H7 (cell line): ENCODE data around the gene TXNDC11. TPM values are rescaled to one million over a fixed set of nuclear protein-coding genes. Genes with fewer than 3 reads are reported as not detected.

Source experiments
- DNase-seq: peaks from one replicate; pipeline ENCODE4 v3.0.0; 2012
- H3K27me3 ChIP-seq: 2 replicates; pipeline ENCODE4 v1.6.0; 2011; ENCODE audit warnings: mild to moderate bottlenecking, low read length; ENCODE audit not compliant: control insufficient read depth, insufficient read depth
- H3K36me3 ChIP-seq: replicated peaks from 2 replicates; pipeline ENCODE4 v1.5.1; 2011; ENCODE audit warnings: low read length; ENCODE audit not compliant: control insufficient read depth, insufficient read depth
- H3K4me3 ChIP-seq: 2 replicates; pipeline ENCODE4 v1.5.1; 2011; ENCODE audit warnings: low read depth, mild to moderate bottlenecking, control low read depth, low read length, moderate library complexity; ENCODE audit not compliant: insufficient read depth
- total RNA-seq: library from RNA; depleted of rRNA; stranded (reverse); fragments of >200 nt; shearing (Covaris generic); gene quantifications from 2 replicates; pipeline ENCODE4 v1.2.3, GENCODE V29; 2014

TXNDC11 gene
- total RNA-seq, 1 experiment from 2014 or later, result 12.3 TPM

DNA sequence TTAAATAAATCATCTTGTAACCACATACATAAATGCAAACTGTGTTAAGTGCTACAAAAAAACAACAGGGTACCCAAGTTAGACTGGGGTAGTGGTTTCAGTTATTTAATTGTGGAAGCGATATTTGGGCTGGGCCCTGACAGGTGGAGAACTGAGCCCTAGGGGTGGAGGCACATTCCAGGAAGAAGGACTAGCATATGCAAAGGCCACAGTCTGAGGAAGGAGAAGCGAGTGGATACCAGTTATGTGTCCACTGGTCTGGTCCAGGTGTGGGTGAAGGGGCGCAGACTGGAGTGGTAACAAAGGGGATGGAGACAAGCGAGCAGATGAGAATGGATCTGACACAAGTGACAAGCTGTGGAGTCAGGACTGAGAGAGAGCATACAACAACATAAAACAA is 22.9 kb downstream of the TXNDC11 start:
- DNase-seq, result no peak
- peaks cover 6% of the 10 kb centered on the region for H3K36me3 ChIP-seq
- no peak overlapping the region for H3K4me3 ChIP-seq
- no peaks in the 10 kb centered on the region for H3K27me3 ChIP-seq

GRCh38 chr16:11719171-11719570 is 23.5 kb downstream of the TXNDC11 start:
- Histone ChIP-seq H3K36me3 (peaks cover 6% of the 10 kb centered on the region), H3K4me3 (no peak overlapping the region), H3K27me3 (no peaks in the 10 kb centered on the region)
- no peak for DNase-seq

DNA sequence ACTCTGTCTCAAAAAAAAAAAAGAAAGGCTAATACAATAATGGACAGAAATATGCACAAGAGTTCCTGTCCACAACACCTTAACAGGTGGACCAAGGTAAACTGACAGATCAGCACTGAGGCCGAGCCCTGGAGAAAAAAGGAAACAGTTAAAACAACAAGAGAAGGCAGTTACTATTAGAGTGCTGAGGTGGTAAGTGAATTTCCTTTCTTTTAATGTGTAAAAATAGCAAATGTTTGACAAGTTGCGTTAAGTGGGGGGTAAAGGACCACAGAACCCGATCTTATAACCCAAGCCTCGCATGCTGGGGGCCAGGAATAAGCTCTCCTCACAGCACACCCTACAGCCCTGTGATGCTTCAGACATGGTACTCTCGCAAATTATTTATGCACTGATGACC is 24.8 kb downstream of the TXNDC11 start:
- H3K36me3 ChIP-seq, result peaks cover 6% of the 10 kb centered on the region
- H3K27me3 ChIP-seq, result no peaks in the 10 kb centered on the region
- no peak for DNase-seq
- H3K4me3 ChIP-seq, result no peak overlapping the region

DNA sequence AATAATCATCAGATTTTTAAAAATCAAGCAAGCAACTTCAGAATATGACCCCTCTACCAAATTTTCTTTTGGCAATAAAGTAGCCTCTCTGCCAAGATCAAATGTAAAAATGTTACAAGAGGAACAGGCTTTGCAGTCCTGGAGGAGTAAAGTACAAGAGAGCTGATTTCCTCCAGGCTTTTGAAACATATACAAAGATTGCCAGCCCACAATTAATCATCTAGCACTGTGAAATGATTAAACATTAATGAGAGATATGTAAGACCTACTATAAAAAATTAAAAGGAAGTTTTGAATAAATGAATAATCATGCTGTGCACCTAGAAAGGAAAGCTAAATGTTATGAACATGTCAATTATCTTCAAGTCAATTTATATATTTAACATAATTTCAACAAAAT is 26.3 kb downstream of the TXNDC11 start:
- Histone ChIP-seq H3K4me3 (no peak overlapping the region), H3K27me3 (no peaks in the 10 kb centered on the region), H3K36me3 (peaks cover 4% of the 10 kb centered on the region)
- no peak for DNase-seq

DNA sequence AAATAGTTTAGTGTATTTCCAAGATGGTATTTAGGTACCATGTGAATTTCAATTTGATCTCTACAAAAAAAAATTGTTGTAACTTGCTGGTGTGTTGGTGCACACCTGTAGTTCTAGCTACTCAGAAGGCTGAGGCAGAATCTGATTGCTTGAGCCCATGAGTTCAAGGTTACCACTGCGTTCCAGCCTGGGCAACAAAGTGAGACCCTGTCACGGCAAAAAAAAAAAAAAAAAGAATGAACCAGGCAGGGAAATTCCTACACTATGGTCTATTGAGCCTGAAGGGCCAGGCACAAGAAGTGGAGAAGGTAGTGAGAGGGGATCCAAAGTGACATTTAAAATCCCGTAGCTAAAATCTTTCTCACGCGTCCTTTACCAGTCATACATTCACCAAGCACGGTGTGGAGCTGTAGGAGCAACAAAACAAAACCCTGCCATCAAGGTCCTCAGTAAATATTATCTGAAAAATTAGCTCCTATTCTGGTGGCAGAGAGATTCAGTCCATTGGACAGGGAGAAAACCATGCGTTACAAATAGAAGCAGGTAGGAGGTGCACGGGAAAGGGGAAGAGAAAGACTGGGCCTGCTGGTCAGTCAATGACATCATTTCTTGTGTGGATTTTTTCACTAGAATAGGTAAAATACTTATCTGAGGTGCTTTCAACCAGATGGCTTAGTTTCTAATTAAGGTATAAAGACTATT is 27.3 kb downstream of the TXNDC11 start:
- no peak for DNase-seq

DNA sequence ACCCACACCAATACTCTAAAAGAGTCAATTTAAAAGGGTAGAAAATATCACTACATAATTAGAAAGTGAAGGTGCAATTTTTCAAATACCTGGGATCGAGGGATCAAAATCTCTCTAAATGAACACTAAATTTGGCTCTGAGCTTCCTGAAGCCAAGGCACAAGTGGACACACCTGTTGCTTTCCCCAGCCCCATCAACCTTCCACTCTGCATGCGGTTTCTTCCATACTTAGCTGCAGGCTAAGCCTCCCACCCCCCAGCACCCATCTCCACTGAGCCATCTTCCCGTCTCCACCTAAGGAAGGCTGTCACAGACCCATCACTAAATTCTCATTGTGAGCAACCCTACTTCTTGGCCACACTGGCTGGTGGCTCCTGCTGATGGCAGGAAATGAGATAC is 30.5 kb downstream of the TXNDC11 start:
- H3K36me3 ChIP-seq, result no peaks in the 10 kb centered on the region
- no peak for DNase-seq
- no peaks in the 10 kb centered on the region for H3K27me3 ChIP-seq
- no peak overlapping the region for H3K4me3 ChIP-seq

More for the DNA sequence above, 27.3 kb downstream of the TXNDC11 start:
- Histone ChIP-seq H3K36me3 (peaks cover 2% of the 10 kb centered on the region), H3K27me3 (no peaks in the 10 kb centered on the region), H3K4me3 (no peak overlapping the region)

DNA sequence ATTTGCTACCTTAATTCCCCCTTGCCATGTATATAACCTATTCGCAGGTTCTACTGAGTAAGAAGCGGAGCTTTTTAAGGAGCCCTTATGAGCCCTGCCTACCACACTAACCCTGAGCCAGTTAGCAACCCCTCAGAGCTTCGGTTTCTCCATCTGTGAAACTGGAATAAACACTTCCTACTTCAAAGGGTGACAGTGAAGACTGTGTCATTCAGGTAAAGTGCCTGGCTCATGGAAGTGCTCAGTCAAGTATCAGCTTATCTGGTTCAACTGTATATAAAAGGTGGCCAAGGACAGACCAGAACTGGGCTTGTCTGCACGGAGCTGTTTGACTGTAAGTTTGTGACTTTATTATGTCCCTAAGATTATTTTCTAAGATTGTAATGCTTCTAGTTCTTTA is 31.0 kb downstream of the TXNDC11 start:
- Histone ChIP-seq H3K36me3 (no peaks in the 10 kb centered on the region), H3K4me3 (no peak overlapping the region), H3K27me3 (no peaks in the 10 kb centered on the region)
- DNase-seq, result no peak

DNA sequence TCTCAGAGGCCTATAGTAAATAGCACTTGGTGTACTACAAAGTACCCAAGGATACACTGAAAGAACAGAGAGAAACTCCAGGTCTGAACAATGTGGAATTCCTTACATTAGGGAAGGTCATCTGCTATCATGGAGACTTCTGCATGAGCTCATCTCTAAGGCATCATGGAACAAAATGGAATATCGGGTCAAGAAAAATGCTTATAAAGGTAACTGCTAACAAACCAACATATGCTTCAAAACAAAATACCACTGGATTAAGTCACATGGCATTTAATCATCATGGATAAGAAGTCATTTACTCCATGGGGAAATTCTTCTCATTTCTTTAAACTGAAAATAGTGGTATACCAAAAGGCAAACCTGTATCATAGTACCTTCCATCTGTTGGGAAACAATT is 34.2 kb downstream of the TXNDC11 start:
- Histone ChIP-seq H3K36me3 (no peaks in the 10 kb centered on the region), H3K27me3 (no peaks in the 10 kb centered on the region), H3K4me3 (no peak overlapping the region)
- no peak for DNase-seq

DNA sequence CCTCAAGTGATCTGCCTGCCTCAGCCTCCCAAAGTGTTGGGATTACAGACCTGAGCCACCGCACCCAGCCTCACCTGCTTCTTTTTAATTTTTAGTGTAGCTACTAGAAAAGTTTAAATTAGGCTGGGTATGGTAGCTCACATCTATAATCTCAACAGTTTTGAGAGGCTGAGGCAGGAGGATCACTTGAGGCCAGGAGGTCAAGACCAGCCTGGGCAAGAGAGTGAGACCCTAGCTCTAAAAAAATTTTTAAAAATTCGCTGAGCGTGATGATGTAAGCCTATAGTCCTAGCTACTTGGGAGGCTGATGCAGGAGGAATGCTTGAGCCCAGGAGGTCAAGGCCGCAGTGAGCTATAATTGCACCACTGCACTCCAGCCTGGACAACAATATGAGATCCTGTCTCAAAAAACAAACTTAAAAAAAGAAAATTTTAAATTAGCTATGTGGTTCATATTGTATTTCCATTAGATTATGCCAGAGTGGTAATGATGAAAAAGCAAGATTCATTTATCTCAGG is 34.9 kb downstream of the TXNDC11 start:
- H3K36me3 ChIP-seq, result no peaks in the 10 kb centered on the region
- H3K4me3 ChIP-seq, result no peak overlapping the region
- no peak for DNase-seq
- no peaks in the 10 kb centered on the region for H3K27me3 ChIP-seq

- Histone ChIP-seq H3K4me3 (no peak overlapping the region), H3K36me3 (no peaks in the 10 kb centered on the region), H3K27me3 (no peaks in the 10 kb centered on the region)
- no peak for DNase-seq
These were observed 36.4 kb downstream of the TXNDC11 start for GRCh38 chr16:11706180-11706742.

- Histone ChIP-seq H3K27me3 (no peaks in the 10 kb centered on the region), H3K4me3 (no peak overlapping the region), H3K36me3 (no peaks in the 10 kb centered on the region)
- DNase-seq, result no peak
These were observed 37.2 kb downstream of the TXNDC11 start for GRCh38 chr16:11705311-11706025.

DNA sequence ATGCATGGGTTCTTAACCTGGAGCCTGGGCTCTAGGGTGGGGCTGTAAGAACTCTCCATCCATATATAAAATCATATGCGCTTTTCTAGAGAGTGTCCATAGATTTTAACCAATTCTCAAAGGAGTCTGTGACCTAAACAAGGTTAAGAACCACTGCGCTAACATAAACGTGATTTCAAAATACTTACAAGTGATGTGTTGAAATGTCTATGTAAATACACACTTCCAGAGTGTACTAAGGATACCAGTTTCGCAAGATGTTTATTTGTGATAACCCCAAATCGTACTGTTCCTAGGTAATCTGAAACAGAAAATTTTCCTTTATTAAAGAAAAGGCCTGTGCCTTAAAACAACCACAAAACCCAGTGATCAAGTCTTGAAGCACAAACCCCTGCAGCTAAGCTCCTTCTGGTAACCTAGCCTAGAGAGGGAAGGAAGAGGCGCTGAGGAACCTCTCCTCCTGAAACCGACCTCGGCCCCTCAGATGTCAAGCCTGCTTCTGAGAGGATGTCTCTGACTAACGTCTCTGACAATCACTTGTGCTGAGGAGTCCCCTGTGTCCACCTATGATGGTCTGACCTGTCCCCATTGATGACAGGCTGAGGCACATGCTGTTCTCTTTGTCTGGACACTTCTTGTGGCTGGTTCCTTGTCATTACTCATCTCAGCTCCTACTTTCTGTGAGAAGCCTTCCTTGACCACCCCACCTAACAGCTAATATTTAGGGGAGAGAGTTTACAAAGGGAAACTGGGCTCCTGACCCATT is 42.2 kb downstream of the TXNDC11 start:
- no peak for DNase-seq
- no peaks in the 10 kb centered on the region for H3K27me3 ChIP-seq
- H3K4me3 ChIP-seq, result no peak overlapping the region
- H3K36me3 ChIP-seq, result peaks cover 10% of the 10 kb centered on the region

DNA sequence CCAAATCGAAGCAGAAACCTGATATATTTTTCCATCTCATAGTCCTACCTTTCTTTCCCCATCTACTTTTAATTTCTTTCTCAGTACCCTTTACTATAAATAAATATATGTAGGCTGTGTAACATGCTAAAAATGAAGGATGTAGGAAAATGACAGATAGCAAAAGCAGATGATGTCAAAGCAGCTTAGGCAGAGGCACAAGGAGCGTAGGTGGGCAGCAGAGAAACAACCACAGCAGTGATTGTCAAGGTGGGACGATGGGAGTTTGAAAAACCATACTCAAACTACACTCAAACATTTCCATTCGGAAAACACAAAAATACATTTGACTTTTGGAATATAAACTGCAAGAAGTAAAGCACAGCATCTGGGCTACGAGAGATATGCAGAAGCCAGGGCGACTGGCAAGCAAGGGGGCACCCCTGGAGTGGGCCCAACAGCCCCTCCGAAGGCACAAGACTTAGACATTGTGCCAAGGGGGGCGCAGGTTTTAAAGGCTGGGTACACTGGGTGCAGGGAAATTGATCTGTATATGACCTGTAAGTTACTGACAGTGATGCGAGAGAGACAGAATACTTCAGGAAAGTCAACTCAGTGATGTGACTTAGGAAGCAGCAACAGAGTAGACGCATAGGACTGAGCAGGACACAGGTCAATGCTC is 43.3 kb downstream of the TXNDC11 start:
- no peak for DNase-seq
- Histone ChIP-seq H3K4me3 (no peak overlapping the region), H3K36me3 (peaks cover 11% of the 10 kb centered on the region), H3K27me3 (no peaks in the 10 kb centered on the region)

DNA sequence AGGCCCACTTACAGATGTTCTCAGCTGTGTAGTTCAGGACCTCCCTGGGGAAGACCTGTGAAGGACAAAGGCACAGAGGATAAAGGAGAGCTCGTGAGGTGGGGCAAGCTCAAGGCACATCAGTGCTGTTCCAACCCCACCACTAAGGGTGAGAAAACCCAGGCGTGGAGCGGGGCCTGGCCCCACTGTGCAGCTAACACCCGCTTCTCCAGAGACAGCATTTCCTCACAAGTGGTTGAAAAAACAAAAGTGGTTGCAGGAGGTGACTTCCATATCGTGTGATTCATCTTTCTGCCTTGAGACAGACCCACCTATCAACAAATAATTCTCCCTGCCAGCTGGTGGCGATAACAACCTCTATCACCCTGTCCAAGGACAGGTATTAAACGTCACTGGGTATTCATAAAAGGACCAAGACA is 44.4 kb downstream of the TXNDC11 start:
- peaks cover 11% of the 10 kb centered on the region for H3K36me3 ChIP-seq

More for the DNA sequence above, 44.4 kb downstream of the TXNDC11 start:
- no peaks in the 10 kb centered on the region for H3K27me3 ChIP-seq
- no peak overlapping the region for H3K4me3 ChIP-seq
- DNase-seq, result no peak
